K562 (cell line): ENCODE data around the gene SPANXN2. TPM values are rescaled to one million over a fixed set of nuclear protein-coding genes. Genes with fewer than 3 reads are reported as not detected.

ENCODE experiments used
- ATAC-seq: fragments of 200-7000 bp; cut with Tn5 transposase; 3 replicates; pipeline ENCODE4 v1.9.1; 2020; ENCODE audit warnings: moderate library complexity
- BruUV-seq: library from RNA; stranded (reverse); fragments of 400-500 nt; replicated peaks from 2 replicates; lab custom pipeline; 2021; lab: Mats Ljungman, UMichigan
- CTCF ChIA-PET: fragments of 300-600 bp; formaldehyde crosslinking; extraction: SDS; loops from one replicate; lab custom pipeline; 2021; ENCODE audit warnings: low intra/inter-chr PET ratio; lab: Yijun Ruan, JAX
- POLR2A ChIA-PET: fragments of 300-600, 350-650 bp; sonication (Branson Sonifier 250); formaldehyde crosslinking; extraction: SDS; loops from one replicate; lab custom pipeline; 2021; ENCODE audit warnings: antibody characterized with exemption, inconsistent platforms; lab: Yijun Ruan, JAX
- DNase-seq, 4 experiments: peaks; one replicate each; pipeline versions ENCODE4 v3.0.0 to v3.0.0-alpha.2; 2011 to 2018; ENCODE audit warnings: low spot score in 3 of 4, mixed read lengths in 3 of 4; ENCODE audit errors: extremely low read depth in 1 of 4
- FAIRE-seq: peaks from 2 replicates; lab custom pipeline; 2011; peaks lifted over from hg19 to GRCh38; lab: Jason Lieb, UNC
- H2AFZ ChIP-seq: 2 replicates; pipeline ENCODE4 v1.6.0; 2011; ENCODE audit warnings: low read depth, low read length, control low read depth, inconsistent platforms
- H3K27ac ChIP-seq: fragments of 200-600 bp; 3 replicates; pipeline ENCODE4 v1.8.0; 2011; ENCODE audit warnings: low read depth, mild to moderate bottlenecking, control low read depth, inconsistent platforms, low read length, moderate library complexity, mixed read lengths; ENCODE audit errors: extremely low read depth
- H3K27me3 ChIP-seq, 2 experiments: fragments of 300-600 bp in 1 of 2; 2 replicates in 1 of 2; 3 replicates in 1 of 2; pipeline versions ENCODE4 v1.6.0 to v1.8.0; 2011; ENCODE audit warnings: inconsistent platforms in 2 of 2, low read length in 2 of 2, mild to moderate bottlenecking in 1 of 2, mixed read lengths in 1 of 2, moderate library complexity in 1 of 2; ENCODE audit not compliant: control insufficient read depth in 2 of 2, insufficient read depth in 2 of 2
- H3K36me3 ChIP-seq: fragments of 300-600 bp; 3 replicates; pipeline ENCODE4 v1.8.0; 2011; ENCODE audit warnings: mild to moderate bottlenecking, low read length, inconsistent platforms; ENCODE audit not compliant: control insufficient read depth, insufficient read depth
- H3K4me1 ChIP-seq, 2 experiments: fragments of 200-600 bp in 1 of 2; replicated peaks in 1 of 2; 2 replicates in 1 of 2; 3 replicates in 1 of 2; pipeline versions ENCODE4 v1.5.1 to v1.8.0; 2011; ENCODE audit warnings: inconsistent platforms in 2 of 2, low read length in 2 of 2, mild to moderate bottlenecking in 1 of 2, mixed read lengths in 1 of 2, moderate library complexity in 1 of 2; ENCODE audit not compliant: control insufficient read depth in 2 of 2, insufficient read depth in 2 of 2
- H3K4me2 ChIP-seq: 2 replicates; pipeline ENCODE4 v1.6.1; 2011; ENCODE audit warnings: low read length, control low read depth, inconsistent platforms, mixed read lengths; ENCODE audit not compliant: insufficient read depth
- H3K4me3 ChIP-seq: fragments of 200-600 bp; sonication (generic), shearing (Covaris generic); 2 replicates; pipeline ENCODE4 v1.5.1; 2016; ENCODE audit warnings: control low read depth, inconsistent platforms
- H3K79me2 ChIP-seq: fragments of 200-600 bp; 3 replicates; pipeline ENCODE4 v1.8.0; 2011; ENCODE audit warnings: low read length, inconsistent platforms; ENCODE audit not compliant: control insufficient read depth, insufficient read depth
- H3K9ac ChIP-seq, 2 experiments: 2 replicates each; pipeline versions ENCODE4 v1.6.0 to v1.6.1; 2011; ENCODE audit warnings: low read depth in 2 of 2, low read length in 2 of 2, control low read depth in 1 of 2, inconsistent platforms in 1 of 2, mild to moderate bottlenecking in 1 of 2, mixed read lengths in 1 of 2; ENCODE audit not compliant: insufficient read depth in 1 of 2
- H3K9me1 ChIP-seq: one replicate; pipeline ENCODE4 v1.6.0; 2011; ENCODE audit warnings: inconsistent platforms, mild to moderate bottlenecking, low read length, moderate library complexity; ENCODE audit not compliant: control insufficient read depth, insufficient read depth
- H3K9me3 ChIP-seq: replicated peaks from 2 replicates; pipeline ENCODE4 v1.5.1; 2011; ENCODE audit warnings: low read depth, low read length, inconsistent platforms; ENCODE audit not compliant: control insufficient read depth, insufficient read depth
- H4K20me1 ChIP-seq: replicated peaks from 2 replicates; pipeline ENCODE4 v1.6.1; 2011; ENCODE audit warnings: low read length, inconsistent platforms, mixed read lengths; ENCODE audit not compliant: control insufficient read depth, insufficient read depth
- CEBPB ChIP-seq: fragments of 450-650 bp; IDR thresholded peaks from 2 replicates; pipeline ENCODE4 v1.6.1; 2016; ENCODE audit warnings: missing genetic modification characterization, missing compliant biosample characterization
- CEBPG ChIP-seq, 3 experiments: fragments of 200-800 bp in 1 of 3; sonication (Bioruptor generic) in 1 of 3; sonication (generic) in 1 of 3; formaldehyde crosslinking in 1 of 3; IDR thresholded peaks in 2 of 3; conservative IDR thresholded peaks in 1 of 3; 2 replicates each; pipeline versions ENCODE4 v1.6.1 to v1.8.0; 2016 to 2022; ENCODE audit warnings: missing compliant biosample characterization in 2 of 3, missing genetic modification characterization in 2 of 3, mild to moderate bottlenecking in 1 of 3, missing genetic modification reagents in 1 of 3
- EWSR1 ChIP-seq: fragments of 450-650 bp; IDR thresholded peaks from 2 replicates; pipeline ENCODE4 v1.6.1; 2018; ENCODE audit warnings: borderline replicate concordance, mild to moderate bottlenecking, low read depth, moderate library complexity; ENCODE audit not compliant: partially characterized antibody
- LEF1 ChIP-seq: fragments of 450-650 bp; IDR thresholded peaks from 2 replicates; pipeline ENCODE4 v1.6.1; 2016; ENCODE audit warnings: mild to moderate bottlenecking
- NR1H2 ChIP-seq: sonication (generic); formaldehyde crosslinking; IDR thresholded peaks from 2 replicates; pipeline ENCODE4 v1.4.0; 2020; ENCODE audit warnings: mild to moderate bottlenecking, missing genetic modification reagents
- RBM25 ChIP-seq: fragments of 200-400 bp; formaldehyde crosslinking; IDR thresholded peaks from 2 replicates; pipeline ENCODE4 v1.6.1; 2018; ENCODE audit warnings: low read length, low read depth, moderate library complexity; ENCODE audit not compliant: severe bottlenecking
- RUNX1 ChIP-seq: sonication (generic); IDR thresholded peaks from 2 replicates; pipeline ENCODE4 v1.6.1; 2016; ENCODE audit warnings: antibody characterized with exemption, low read depth
- SNIP1 ChIP-seq: fragments of 450-650 bp; IDR thresholded peaks from 2 replicates; pipeline ENCODE4 v1.7.1; 2017; ENCODE audit warnings: low read depth, mild to moderate bottlenecking
- XRCC5 ChIP-seq: fragments of 200-400 bp; formaldehyde crosslinking; IDR thresholded peaks from 2 replicates; pipeline ENCODE4 v1.6.1; 2017; ENCODE audit warnings: low read depth, mild to moderate bottlenecking, low read length
- ZBTB7A ChIP-seq: IDR thresholded peaks from 2 replicates; pipeline ENCODE4 v1.6.1; 2011; ENCODE audit warnings: low read depth, mild to moderate bottlenecking, low read length, moderate library complexity, borderline replicate concordance; ENCODE audit not compliant: control insufficient read depth
- ZC3H11A ChIP-seq: IDR thresholded peaks from 2 replicates; pipeline ENCODE4 v1.6.1; 2012; ENCODE audit warnings: low read depth, low read length, improper control_type of control experiment
- ZNF232 ChIP-seq: sonication (generic); formaldehyde crosslinking; IDR thresholded peaks from 2 replicates; pipeline ENCODE4 v1.8.0; 2022; ENCODE audit warnings: mild to moderate bottlenecking, missing genetic modification reagents
- WGBS: fragments of 100-300 bp; shearing (Covaris generic); methylation state at CpG from one replicate; pipeline ENCODE4 v1.1.6; 2016; ENCODE audit warnings: low coverage, mixed read lengths; ENCODE audit not compliant: insufficient coverage; ENCODE audit errors: missing lambda C conversion rate; 5-methylcytosine and 5-hydroxymethylcytosine counted together
- in situ Hi-C: fragments of 300-500 bp; cut with MboI; formaldehyde crosslinking; loops from 4 replicates; pipeline ENCODE4 v1.15.0; 2018; ENCODE audit warnings: inconsistent platforms, mixed read lengths
- intact Hi-C: fragments of 100-400 bp; cut with micrococcal nuclease; formaldehyde crosslinking; loops from 2 replicates; pipeline ENCODE4 v1.14.2; 2022
- polyA plus RNA-seq, 8 experiments: library from polyadenylated mRNA; depleted of rRNA in 4 of 8; stranded (reverse) in 5 of 8; unstranded in 3 of 8; fragments of >200 nt; fragmentation: Nextera tagmentation in 2 of 8; fragmentation: Illumina TruSeq in 1 of 8; extraction: Ambion mirVana in 2 of 8; extraction: Trizol in 1 of 8; gene quantifications; 2 replicates each; pipeline versions ENCODE4 v1.2.1 to v1.2.3, GENCODE V29; 2011 to 2014; ENCODE audit warnings: inconsistent platforms in 1 of 8, missing spikeins in 1 of 8
- total RNA-seq, 7 experiments: library from RNA; depleted of rRNA in 6 of 7; stranded (reverse); fragments of >200 nt in 6 of 7; fragmentation: Illumina TruSeq in 2 of 7; extraction: Trizol in 2 of 7; gene quantifications; 2 replicates each; pipeline versions ENCODE4 v1.2.1 to v1.2.3, GENCODE V29; 2011 to 2021; ENCODE audit warnings: low replicate concordance in 1 of 7
- TF ChIP-seq, protein P1 (sequence below): fragments of 250-450 bp; sonication (Bioruptor Pico); IDR thresholded peaks from 2 replicates; pipeline ENCODE4 v1.4.0; 2020; ENCODE audit warnings: mild to moderate bottlenecking

SPANXN2 gene
- total and polyA plus RNA-seq, 9 of the 15 experiments (the other 6 are each of a cell fraction or from before 2014, with no cell fraction given) = not detected

DNA sequence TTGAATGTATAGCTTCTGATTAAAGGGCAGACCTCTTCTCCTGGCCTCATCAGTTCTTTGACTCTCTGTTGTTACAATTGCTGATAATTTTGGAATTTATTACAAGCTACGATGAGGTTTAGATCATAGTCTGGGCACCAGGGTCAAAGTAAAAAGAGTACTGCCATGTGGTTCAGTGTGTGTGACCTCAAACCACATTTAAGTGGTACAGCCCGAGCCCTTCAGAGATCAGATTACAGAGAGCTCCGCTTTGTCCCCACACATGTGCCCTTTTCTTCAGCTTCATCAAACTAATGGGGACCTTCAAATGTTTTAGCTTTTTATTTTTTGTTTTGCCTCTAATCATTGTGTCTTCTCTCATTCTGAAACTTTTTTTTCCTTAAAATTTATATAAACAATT, 37.1 kb downstream of the SPANXN2 start:
- Histone ChIP-seq H3K4me1 (no peaks in the 10 kb centered on the region), H4K20me1 (no peaks in the 10 kb centered on the region), H3K4me2 (no peak overlapping the region), H3K9me1 (no peaks in the 10 kb centered on the region), H3K27me3 (no peaks in the 10 kb centered on the region), H2AFZ (no peak overlapping the region), H3K9ac (no peak overlapping the region), H3K79me2 (no peaks in the 10 kb centered on the region), H3K27ac (no peak overlapping the region), H3K4me3 (no peak overlapping the region), H3K36me3 (no peaks in the 10 kb centered on the region), H3K9me3 (no peaks in the 10 kb centered on the region)
- TF ChIP-seq EWSR1 = no peak
- no peak for TF ChIP-seq LEF1
- no peak for TF ChIP-seq ZBTB7A
- TF ChIP-seq ZC3H11A = no peak
- TF ChIP-seq XRCC5 = no peak
- TF ChIP-seq, protein P1, sequence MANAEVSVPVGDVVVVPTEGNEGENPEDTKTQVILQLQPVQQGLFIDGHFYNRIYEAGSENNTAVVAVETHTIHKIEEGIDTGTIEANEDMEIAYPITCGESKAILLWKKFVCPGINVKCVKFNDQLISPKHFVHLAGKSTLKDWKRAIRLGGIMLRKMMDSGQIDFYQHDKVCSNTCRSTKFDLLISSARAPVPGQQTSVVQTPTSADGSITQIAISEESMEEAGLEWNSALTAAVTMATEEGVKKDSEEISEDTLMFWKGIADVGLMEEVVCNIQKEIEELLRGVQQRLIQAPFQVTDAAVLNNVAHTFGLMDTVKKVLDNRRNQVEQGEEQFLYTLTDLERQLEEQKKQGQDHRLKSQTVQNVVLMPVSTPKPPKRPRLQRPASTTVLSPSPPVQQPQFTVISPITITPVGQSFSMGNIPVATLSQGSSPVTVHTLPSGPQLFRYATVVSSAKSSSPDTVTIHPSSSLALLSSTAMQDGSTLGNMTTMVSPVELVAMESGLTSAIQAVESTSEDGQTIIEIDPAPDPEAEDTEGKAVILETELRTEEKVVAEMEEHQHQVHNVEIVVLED (CRISPR knock-in tag) = no peak
- no peak for TF ChIP-seq NR1H2 (CRISPR knock-in tag)
- no peak for TF ChIP-seq RBM25
- TF ChIP-seq RUNX1 = no peak
- TF ChIP-seq SNIP1 = no peak
- TF ChIP-seq ZNF232 = no peak
- no peak for TF ChIP-seq CEBPG (CRISPR knock-in tag; IDR thresholded peaks at IDR 0.05)
- no peak for TF ChIP-seq CEBPG (tag; conservative IDR thresholded peaks at IDR 0.05 in 1 of 2, IDR thresholded peaks at IDR 0.05 in 1 of 2)
- TF ChIP-seq CEBPB = no peak
- in situ Hi-C loops = no loop called here
- no peak for DNase-seq
- no peak for FAIRE-seq
- BruUV-seq = no TSS peak
- 3% methylated on average over 3 of the region's 3 CpGs for WGBS
- ATAC-seq = no peak
- intact Hi-C loops = no loop called here
- CTCF ChIA-PET = no interaction called here
- POLR2A ChIA-PET = no interaction called here
